ENCODE measurements around the gene KIAA1671. TPM values are rescaled to one million over a fixed set of nuclear protein-coding genes. Genes with fewer than 3 reads are reported as not detected.

Gene KIAA1671
- polyA plus RNA-seq, 1 donor: 27.1 TPM

GRCh38 chr22:25146307-25146706 is 193.8 kb downstream of the KIAA1671 start:
- no peak for DNase-seq

- no peak for DNase-seq
Observed at GRCh38 chr22:25146906-25147641, 194.6 kb downstream of the KIAA1671 start.

DNA sequence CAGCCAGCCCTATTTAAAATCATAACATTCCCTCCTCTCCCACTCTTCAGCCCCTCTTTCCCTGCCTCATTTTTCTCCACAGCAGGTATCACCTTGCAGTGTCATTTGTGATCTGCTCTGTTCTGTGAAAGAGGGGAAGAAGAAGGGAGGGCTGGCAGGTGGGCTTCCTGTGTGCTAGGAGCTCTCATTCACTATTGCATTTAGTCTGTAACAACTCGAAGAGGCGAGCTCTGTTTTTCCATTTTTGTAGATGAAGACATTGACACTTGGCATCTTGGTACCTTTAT is 195.1 kb downstream of the KIAA1671 start:
- no peak for DNase-seq

DNA sequence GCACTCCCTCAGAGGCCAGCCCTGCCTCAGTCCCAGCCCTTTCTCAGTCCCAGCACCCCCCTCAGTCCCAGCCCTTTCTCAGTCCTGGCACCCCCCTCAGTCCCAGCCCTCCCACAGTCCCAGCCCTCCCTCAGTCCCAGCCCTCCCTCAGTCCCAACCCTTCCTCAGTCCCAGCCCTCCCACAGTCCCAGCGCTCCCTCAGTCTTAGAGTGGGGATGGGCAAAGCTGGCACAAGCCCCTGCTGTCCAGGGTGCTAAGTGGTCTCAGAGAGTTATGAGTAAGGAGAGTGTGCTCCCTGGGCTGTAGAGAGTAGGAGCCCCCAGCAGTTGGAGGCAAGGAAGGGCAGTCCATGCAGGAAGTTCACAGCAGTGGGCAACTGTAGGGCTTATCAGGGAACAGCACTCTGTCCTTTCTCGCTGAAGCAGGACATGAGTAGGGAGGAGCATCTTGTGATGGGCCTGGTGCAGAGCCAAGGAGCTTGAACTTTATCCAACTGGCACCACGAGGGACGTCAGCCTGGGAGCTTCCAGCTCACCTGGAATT is 195.7 kb downstream of the KIAA1671 start:
- no peak for DNase-seq

GRCh38 chr22:25149014-25149413 is 196.5 kb downstream of the KIAA1671 start:
- DNase-seq: no peak

DNA sequence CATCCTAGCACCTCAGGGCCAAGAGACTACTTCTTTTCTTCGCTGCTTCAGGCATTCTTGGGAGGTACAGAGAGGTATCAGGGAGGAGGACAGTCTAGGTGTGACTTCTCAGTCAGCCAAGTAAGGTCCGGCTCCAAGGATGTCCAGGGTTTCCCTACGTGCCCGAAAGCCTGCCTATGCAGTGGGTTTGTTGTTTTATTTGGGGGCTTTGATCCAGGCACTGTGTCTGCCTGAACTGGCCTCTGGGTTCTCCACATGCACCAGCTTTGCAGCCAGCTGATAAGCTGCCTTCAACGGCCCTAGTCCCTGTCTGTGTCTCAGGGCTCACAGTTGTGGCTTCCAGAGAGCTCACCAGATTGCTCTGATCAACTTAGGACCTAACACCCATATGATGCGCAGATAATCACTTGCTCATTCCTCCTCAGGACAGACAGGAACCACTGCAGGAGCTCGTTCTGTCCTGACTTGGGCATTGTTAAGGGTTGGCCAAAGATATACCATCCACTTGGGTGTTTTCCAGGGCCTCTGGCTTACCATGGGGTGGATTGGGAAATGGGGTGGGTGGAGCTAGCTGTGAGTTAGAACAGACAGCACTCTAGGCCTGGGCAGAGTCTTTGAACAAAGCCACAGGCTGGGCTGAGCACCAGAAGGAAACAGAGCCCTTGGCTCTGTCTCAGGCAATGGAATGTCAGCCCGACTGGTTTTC is 201.6 kb downstream of the KIAA1671 start:
- DNase-seq: no peak

DNA sequence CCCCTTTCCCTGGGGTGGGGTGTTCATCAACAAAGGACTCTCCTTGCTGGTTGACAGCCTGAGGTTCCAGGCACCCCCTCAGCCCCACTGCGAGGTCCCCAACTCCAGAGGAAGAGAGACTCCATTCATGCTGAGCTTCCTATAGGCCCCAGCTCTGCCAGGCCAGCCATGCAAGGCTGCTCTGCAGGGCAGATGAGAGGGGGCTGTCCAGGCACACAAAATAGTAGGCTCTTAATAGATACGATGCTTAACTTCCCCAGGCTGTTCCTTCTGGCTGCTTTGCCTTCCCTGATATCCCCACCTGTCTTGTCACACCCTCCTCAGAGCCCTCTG is 202.1 kb downstream of the KIAA1671 start:
- DNase-seq: no peak

GRCh38 chr22:25156736-25157135 is 204.2 kb downstream of the KIAA1671 start:
- DNase-seq: no peak

- no peak for DNase-seq
Observed at GRCh38 chr22:25159028-25159427, 206.5 kb downstream of the KIAA1671 start.

DNA sequence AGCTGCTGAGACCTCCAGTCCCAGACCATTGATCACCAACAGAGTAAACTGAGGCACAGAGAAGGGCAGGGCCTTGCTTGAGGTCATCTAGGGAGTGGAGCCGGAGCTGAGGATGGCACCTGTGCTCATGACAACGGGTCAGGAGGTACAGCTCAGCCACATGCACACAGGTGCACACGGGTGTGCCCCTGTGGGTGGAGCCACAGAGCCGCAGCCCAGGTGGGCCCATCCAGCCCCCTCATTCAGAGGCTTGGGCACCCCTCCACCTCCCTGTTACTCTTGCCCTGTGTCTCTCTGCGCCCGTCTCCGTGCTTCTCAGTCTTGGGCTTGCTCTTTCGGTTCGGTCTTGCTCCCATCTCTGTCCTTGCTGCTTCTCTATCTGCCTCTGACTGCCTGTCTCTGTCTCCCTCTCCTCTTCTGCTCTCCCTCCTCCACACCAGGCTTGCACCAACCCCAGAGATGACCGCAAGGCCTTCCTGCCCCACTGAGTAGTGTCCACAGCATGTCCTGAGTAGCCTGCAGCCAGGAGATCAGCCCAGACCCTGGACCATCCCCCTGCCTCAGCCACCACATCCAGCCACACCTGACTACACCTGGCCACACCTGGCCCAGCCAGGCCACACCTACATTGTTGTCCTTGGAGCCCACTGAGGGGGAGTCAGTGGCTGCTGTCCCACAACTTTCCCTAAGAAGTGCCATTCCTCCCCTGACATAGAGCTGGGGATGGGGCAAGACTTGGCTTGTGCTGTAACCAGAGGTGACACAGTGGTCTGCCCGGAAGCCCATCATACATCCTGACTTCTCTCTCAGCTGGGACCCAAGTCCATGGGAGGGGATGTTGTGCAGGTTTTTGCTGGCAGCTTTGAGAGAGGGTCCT is 207.8 kb downstream of the KIAA1671 start:
- no peak for DNase-seq

DNA sequence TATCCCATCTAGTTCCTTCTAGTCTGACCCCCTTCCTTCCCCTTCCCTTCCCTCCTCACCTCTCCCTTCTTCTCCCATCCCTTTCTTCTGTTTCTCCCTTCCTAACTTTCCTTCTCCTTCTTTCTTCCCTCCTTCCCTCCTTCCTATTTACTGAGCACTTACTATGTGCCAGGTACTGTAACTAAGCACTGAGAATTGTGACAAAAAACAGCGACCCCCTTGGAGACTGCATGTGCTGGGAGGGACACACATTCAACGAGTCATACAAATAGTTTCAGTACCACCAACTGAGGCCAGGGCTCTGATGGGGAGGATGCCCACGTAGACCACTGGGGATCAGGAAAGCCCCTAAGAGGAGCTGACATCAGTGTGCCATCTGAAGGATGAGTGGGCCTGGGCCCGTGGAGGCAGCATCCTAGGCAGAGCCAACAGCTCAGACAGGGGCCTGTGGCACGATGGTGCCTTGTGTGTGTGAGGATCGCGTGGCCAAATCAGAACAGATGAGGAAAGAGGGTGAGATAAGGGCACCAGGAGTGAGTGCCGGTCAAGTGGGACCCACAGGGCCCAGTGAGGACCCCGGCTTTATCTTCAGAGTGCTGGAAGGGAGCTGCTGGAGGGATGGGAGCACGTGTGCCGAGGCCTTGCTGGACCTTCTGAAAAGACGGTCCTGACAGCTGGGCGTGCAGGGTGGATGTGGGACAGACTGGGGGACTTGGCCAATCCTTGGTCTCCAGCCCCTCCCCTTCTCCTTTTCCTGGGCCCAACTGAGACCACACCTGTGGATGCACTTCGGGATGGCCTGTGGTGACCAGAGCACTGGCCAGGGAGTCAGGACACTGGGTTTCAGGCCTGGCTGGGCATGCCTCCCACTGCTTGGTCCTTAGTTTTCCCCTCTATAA is 208.8 kb downstream of the KIAA1671 start:
- DNase-seq: no peak

DNA sequence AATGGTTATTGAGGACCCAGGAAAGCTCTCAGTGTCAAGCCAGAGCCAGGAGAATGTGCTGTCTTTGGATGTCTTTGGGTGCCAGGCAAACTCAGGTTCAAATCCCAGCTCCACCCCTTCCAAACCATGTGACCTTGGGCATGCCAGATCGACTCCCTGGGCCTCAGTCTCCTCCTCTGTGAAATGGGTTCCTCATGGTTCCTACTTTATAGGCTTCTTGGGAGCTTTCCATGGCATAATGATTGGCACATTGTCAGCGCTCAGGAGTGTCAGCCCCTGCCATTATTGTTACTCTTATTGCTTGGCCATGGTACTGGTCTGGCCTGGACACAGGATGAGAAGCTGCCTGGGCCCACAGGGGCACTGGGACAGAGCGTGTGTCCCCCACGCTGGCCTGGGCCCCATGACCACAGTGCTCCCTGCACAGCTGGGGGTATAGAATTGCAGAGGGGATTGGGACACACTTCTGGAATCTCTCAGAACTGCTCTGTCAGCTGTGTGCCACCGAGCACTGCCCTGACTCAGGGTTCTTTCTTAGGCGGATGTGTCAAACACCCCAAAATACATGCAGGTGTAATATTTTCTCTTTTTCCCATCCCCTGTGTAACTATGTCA is 209.5 kb downstream of the KIAA1671 start:
- no peak for DNase-seq

- no peak for DNase-seq
Observed at GRCh38 chr22:25162561-25162960, 210.0 kb downstream of the KIAA1671 start.

GRCh38 chr22:25165785-25166184 is 213.3 kb downstream of the KIAA1671 start:
- DNase-seq: no peak

DNA sequence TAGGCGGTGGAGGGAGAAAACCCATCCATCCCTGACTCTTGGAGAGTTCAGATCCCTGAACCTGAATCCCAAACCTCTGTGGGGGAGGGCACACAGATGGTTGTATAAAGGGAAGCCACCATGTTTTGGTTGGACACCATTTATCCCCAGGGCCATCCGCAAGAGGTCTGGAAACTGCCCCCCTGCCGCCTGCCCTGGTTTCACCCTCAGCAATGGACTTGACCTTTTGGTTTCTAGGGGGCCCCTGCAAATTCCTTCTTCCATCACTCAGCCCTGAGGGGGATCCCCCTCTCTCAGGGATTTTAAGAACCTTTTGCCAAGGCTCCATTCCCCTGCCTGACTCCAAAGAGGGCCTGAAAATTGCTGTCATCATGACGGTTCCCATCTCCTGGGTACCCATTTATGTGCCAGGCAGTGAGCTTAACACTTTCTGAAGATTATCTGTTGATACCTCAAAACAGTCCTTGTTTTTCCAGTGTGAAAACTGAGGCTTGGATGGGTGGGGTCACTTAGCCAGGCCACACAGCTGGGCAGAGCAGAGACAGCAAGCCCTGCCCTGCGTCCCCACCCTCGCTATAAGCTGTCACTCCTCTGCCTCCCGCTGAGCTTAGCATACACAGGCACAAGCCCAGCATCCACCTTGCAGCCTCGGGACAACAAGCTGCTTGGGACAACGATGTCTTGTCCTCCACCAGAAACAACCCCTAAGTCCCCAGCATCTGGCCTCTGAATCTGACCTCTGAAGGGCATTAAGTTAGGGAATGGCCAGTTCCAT is 213.9 kb downstream of the KIAA1671 start:
- DNase-seq: no peak

- DNase-seq: no peak
Observed at GRCh38 chr22:25167082-25167481, 214.6 kb downstream of the KIAA1671 start.

DNA sequence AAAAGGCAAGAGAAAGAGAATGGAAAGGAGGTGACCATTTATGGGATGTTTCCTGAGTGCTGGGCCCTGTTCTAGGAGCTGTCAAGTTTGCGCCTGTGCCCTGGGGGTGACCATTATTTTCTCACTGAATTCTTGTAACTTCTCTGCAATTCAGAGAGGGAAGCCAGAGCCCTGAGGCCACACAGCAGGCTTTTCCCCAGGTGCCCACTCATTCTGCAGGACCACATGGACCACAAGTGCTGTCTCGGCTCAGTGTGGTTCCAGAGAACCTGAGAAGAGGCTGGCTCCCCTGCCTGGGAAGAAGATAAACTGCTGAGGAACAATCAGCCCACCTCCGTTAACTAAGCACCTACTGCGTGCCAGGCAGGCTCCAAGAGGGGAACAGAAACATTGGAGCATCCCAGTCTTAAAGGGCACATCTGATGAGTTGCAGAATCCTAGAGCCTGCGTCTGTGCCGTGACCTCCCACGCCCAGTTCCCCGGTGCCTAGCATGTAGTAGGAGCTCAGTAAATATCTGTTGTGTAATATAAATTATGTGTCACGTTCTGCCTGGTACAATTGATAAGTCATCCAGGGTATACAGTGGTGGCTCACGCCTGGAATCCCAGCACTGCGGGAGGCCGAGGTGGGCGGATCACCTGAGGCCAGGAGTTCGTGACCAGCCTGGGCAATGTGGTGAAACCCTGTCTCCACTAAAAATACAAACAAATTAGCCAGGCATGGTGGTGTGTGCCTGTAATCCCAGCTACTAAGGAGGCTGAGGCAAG is 215.5 kb downstream of the KIAA1671 start:
- no peak for DNase-seq

GRCh38 chr22:25169278-25170031 is 216.9 kb downstream of the KIAA1671 start:
- no peak for DNase-seq

DNA sequence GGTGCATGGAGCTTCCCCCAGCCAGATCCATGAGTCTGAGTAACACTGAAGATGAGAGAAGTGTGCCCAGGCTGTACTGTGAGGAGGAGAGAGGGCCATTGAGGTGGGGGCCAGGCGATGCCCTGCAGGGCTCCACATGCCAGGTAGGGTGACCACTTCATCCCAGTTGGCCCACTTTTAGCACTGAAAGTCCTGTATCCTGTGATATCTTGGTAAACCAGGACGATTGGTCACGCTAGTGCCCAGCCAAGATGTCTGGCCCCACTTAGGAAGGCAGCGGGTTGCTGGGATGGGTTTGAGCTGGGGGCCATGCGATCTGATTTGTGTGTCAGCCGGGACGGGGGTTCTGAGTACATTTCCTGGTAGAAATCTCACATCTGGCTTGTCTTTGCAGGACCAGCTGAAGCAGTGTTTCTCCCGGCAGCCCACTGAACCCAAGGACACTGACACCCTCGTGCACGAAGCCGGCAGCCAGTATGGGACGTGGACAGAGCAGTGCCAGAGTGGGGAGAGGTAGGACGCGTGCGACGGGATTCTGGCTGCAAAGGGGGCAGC is 218.0 kb downstream of the KIAA1671 start:
- DNase-seq: no peak
